A673 (cell line): ENCODE measurements around the gene LPA.

Experiments used
- EZH2 ChIP-seq: fragments of 200-600 bp; sonication (generic); IDR thresholded peaks from 2 replicates; pipeline ENCODE4 v1.6.1; 2017; ENCODE audit warnings: borderline replicate concordance, low read depth, mild to moderate bottlenecking, mixed read lengths, antibody characterized with exemption, low read length; ENCODE audit not compliant: poor library complexity, severe bottlenecking
- TF ChIP-seq, protein P1 (sequence below): fragments of 300-800, 200-600 bp; sonication (generic); conservative IDR thresholded peaks from 2 replicates; pipeline ENCODE4 v1.5.1; 2017; ENCODE audit warnings: low read depth, mild to moderate bottlenecking, antibody characterized with exemption, low read length, moderate library complexity, mixed read lengths

DNA sequence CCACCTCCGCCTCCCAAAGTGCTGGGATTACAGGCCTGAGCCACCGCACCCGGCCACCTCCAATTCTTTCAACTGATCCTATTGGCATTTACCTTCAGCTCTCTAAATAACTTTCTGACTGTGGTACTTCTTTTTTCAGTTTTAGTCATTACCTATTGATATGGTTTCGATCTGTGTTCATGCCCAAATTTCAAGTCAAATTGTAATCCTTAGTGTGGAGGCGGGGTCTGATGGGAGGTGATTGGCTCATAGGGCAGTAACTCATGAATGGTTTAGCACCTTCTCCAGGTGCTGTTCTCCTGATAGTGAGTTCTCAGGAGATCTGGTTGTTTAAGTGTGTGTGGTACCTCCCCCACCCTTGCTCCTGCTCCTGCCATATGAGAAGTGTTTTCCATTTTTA, 140.9 kb downstream of the LPA start:
- TF ChIP-seq, protein P1, sequence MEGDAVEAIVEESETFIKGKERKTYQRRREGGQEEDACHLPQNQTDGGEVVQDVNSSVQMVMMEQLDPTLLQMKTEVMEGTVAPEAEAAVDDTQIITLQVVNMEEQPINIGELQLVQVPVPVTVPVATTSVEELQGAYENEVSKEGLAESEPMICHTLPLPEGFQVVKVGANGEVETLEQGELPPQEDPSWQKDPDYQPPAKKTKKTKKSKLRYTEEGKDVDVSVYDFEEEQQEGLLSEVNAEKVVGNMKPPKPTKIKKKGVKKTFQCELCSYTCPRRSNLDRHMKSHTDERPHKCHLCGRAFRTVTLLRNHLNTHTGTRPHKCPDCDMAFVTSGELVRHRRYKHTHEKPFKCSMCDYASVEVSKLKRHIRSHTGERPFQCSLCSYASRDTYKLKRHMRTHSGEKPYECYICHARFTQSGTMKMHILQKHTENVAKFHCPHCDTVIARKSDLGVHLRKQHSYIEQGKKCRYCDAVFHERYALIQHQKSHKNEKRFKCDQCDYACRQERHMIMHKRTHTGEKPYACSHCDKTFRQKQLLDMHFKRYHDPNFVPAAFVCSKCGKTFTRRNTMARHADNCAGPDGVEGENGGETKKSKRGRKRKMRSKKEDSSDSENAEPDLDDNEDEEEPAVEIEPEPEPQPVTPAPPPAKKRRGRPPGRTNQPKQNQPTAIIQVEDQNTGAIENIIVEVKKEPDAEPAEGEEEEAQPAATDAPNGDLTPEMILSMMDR = no peak
- no peak for TF ChIP-seq EZH2
